NCI-H774 (cell line): ENCODE measurements around the gene SON.
"Not testable (repeated sequence)": the region's sequence is repeated elsewhere in the genome, so short reads cannot be mapped to it uniquely, and the experiment has no call there.

Experiments
- DNase-seq: peaks from one replicate; lab custom pipeline; 2025; lab: John Stamatoyannopoulos, UW

Gene SON

GRCh38 chr21:33542640-33543504 lies at the start of gene SON:
Gene SON, plus strand, starts transcription at chr21:33543038. Its CDS starts 55 bp downstream, at chr21:33543093.
- DNase-seq: peak; percentile 98

DNA sequence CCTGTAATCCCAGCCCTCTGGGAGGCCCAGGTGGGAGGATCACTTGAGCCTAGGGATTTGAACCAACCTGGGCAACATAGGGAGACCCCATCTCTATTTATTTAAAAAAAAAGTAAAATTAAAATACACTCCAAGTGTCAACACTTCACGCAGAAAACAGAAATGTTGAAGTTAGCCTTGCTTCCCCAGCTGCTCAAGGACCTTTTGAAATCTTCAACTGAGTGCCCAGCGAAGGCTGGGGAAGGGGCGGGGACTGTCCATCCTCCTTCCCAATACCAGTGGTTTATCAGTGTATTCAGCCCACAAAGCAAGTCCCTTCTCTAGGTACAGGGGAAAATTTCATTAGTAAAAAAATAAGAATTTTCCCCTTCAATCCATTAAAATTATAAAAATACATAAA lies 49.1 kb upstream of the SON start:
- DNase-seq: no peak

- DNase-seq: no peak
These were observed 47.1 kb upstream of the SON start for GRCh38 chr21:33495743-33496142.

GRCh38 chr21:33496345-33496744 lies 46.5 kb upstream of the SON start:
- no peak for DNase-seq

DNA sequence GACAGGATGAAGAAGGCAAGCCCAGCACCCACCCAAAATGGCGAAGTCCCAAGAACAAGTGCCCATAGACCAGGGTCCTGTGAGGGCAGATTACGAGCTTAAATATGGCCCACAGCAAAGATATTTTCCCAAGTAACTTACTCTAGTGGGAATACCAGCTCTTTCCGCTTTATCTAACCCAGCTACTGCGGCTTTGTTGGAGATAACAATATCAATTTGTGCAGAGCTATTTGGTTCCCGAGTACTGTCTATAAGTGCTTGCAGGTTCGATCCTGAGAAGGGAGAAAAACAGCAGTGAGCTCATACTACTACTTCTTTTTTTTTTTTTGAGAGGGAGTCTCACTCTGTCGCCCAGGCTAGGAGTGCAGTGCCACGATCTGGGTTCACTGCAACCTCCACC lies 37.0 kb upstream of the SON start:
- no peak for DNase-seq

- DNase-seq: not testable (repeated sequence)
These were observed 35.8 kb upstream of the SON start for GRCh38 chr21:33507003-33507402.

- no peak for DNase-seq
These were observed 32.0 kb upstream of the SON start for GRCh38 chr21:33510826-33511225.

GRCh38 chr21:33511639-33512038 lies 31.2 kb upstream of the SON start:
- no peak for DNase-seq

DNA sequence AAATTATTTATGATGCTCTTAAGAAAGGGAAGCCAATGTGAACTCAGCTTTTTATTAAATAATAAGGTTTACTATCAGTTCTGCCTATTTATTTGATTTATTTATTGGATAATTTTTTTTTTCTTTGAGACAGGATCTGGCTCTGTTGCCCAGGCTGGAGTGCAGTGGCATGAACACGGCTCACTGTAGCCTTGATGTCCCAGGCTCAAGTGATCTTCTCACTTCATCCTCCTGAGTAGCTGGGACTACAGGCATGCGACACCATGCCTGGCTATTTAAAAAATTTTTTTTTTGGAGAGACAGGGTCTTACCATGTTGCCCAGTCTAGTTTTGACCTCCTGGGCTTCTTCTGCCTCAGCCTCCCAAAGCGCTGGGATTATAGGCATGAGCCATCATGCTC lies 30.4 kb upstream of the SON start:
- no peak for DNase-seq

DNA sequence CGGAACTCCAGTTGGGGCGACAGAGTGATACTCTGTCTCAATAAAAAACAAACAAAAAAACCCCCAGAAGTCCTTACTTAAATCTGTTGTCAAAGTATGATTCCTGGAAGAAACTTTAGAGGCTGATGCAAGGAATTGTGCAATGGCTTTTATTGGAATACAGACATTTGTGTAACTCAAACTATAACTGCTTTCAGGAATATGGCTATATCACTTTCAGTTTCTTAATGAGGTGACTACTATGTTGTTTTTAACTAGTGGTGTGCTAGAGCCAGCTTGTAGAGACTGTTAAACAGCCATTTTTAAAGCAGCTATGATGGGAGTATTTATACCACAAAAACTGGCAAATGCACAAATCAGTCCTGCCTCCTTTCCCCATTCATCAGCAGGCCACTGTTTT lies 28.6 kb upstream of the SON start:
- no peak for DNase-seq

DNA sequence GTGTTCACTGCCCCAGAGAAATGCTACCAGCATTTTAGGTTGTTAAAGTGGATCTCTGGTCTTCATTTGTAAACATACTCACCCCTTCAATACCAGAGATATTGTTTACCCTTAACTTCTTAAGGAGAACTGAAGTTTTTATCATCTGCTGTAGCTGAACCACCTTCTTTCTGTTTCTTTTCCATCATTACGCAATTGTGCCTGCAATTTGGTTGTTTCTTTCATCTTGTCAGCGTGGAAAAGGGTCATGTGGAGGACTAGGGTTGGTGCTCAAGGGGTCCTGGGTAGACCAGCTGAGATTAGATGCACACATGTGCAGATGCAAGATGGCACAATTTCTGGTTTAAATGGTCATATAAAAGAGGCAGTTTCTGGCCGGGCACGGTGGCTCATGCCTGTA lies 23.9 kb upstream of the SON start:
- no peak for DNase-seq

DNA sequence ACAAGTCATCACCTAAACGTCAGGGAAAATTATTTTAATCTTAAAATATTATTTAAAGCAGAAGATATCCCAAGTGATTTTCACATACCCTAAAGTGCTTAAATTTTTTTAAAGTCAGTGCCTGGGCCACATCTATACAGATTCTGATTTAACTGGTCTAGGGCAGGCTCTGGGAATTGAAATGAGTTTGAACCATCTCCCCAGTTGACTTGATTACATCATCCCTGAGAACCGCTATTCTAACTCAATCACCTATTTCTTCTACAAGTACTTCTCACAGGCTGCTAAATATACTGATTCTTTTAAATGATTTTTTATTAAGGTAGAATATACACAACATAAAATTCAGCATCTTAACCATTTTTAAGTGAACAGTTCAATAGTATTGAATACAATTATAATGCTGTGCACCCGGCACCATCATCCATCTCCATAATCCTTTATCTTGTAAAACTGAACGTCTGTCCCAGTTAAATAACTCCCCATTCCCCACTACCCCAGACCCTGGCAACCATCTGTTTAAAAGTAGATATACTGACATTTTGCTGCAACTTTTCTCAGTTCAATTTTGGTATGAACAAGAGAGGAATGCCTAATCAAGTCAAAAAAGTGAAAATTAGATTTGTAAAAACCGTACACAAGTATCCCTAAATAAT lies 20.4 kb upstream of the SON start:
- no peak for DNase-seq

GRCh38 chr21:33522953-33523349 lies 19.9 kb upstream of the SON start:
- no peak for DNase-seq

DNA sequence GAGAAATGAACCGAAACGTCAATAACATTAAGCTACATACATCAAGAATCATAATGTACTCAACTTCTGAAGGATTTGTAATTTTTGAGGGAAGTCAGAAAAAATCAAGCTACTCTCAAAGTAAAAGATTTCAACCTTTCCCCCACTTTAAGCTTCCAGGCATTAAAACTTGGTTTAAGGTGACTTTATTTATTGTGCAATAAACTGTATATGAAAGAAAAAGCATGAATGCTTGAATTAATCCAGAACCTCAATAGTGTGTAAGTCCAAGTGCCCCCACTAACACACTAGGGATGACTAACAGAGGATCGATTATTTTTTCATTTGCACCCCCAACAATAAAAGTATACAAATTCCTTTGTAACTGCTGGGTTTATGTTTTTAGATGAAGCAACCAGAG lies 11.8 kb upstream of the SON start:
- DNase-seq: no peak

DNA sequence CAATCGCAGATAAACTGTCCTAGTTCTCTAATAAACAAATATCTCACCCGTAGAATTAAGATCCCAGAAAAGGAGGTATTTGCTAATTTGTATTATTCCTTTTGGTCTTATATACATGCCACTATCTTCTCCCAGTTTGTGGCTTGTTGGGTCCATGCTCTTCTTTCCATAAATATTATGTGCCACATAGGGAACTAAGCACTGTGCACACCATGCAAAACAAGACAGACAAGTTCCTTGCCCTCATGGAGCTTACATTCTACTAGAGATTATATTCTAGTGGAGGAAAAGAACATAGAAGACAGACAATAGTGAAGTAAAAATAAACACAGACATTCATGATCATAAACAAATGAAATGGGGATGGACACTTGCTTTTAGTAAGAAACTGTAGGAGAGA lies 5.6 kb upstream of the SON start:
- no peak for DNase-seq

DNA sequence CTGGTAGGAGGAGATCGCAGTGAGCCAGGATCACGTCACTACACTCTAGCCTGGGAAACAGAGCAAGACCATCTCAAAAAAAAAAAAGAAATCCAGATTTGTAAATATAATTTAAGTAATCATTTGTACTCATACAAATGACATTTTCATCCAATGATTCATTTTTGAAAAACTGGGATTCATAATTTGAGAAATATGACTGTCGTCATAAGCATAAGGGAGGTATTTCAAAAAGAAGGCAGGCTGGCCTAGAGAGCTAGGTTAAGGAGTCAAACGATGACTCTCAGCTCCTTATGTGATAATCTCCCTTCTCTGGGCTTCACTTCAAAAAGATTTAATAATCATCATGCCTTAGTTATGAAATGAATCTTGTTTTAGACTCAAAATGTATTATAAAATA lies 3.2 kb upstream of the SON start:
- DNase-seq: no peak

DNA sequence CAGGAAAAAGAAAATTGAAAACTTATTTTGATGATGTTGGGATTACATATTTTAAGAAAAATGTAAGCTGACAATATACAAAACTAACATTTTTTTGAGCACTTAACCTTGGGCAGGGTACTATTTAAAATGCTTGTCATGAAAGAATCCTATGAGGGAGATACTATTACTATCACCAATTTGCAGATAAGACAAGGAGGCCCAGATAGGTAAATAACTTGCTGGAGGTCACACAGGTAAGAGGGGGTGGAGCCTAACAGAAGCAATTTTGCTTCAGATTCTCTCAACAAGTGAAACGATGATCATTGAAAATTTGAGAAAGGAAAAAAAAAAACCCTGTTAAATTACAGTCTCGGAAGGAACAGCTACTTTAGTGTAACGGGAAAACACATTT lies 2.1 kb upstream of the SON start:
- DNase-seq: no peak

DNA sequence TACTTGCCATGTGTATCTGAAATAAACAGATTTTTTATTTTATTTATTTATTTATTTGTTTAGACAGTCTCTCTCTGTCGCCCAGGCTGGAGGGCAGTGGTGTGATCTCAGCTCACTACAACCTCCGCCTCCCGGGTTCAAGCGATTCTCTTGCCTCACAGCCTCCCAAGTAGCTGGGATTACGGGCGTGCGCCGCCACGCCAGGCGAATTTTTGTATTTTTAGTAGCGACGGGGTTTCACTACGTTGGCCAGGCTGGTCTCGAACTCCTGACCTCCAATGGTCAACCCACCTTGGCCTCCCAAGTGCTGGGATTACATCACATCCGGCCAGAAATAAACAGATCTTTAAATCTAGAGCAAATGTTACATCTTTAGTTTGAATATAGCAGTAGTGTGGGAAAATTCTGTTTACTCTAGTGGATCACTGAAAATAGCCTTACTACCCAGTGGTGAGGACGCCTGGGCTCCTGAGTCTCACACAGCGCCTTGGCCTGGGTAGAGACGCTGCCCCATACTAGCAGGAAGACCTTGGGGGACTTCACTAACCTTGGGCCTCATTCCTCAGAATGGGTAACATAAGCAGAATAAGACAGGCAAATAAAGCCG lies 1.6 kb upstream of the SON start:
- DNase-seq: no peak

- peak; percentile 77 for DNase-seq
These were observed 840 bp upstream of the SON start, which contains the start of gene GART for GRCh38 chr21:33541756-33542639. Gene GART, minus strand, starts transcription at chr21:33542117. Its CDS starts 2,802 bp downstream, at chr21:33539315.

- peak; percentile 47 for DNase-seq
These were observed 779 bp downstream of the SON start for GRCh38 chr21:33543505-33544129.

GRCh38 chr21:33544451-33545195 lies 1.8 kb downstream of the SON start:
- no peak for DNase-seq
